Ovary (tissue), 9 donors: ENCODE data around the gene PSMD13. TPM values are rescaled to one million over a fixed set of nuclear protein-coding genes. Genes with fewer than 3 reads are reported as not detected.
A peak's percentile ranks its signal among the peaks of the same experiment; 100 is the strongest.

Source experiments
- DNase-seq, 5 donors: peaks; one replicate each; pipeline ENCODE4 v3.0.0-alpha.2; 2019 to 2020
- H3K27ac ChIP-seq, 2 donors: fragments of 200-600 bp; one replicate each; pipeline versions ENCODE4 v1.5.1 to v1.8.0; 2019 to 2022
- H3K27me3 ChIP-seq: fragments of 200-600 bp; one replicate; pipeline ENCODE4 v1.8.0; 2022
- H3K36me3 ChIP-seq: fragments of 200-600 bp; sonication (generic); one replicate; pipeline ENCODE4 v1.5.1; 2019
- H3K4me1 ChIP-seq: one replicate; pipeline ENCODE4 v1.8.1; 2013; ENCODE audit warnings: mild to moderate bottlenecking, moderate library complexity; ENCODE audit not compliant: insufficient read depth
- H3K4me3 ChIP-seq: fragments of 200-600 bp; sonication (generic); one replicate; pipeline ENCODE4 v1.5.1; 2017
- H3K9me3 ChIP-seq, 2 donors: fragments of 200-600 bp in 1 of 2; sonication (generic) in 1 of 2; one replicate each; pipeline versions ENCODE4 v1.5.1 to v1.8.1; 2013 to 2019; ENCODE audit warnings: mild to moderate bottlenecking in 1 of 2, moderate library complexity in 1 of 2
- CTCF ChIP-seq, 3 donors: fragments of 450-650 bp in 2 of 3; fragments of 200-600 bp in 1 of 3; IDR thresholded peaks; one replicate each; pipeline versions ENCODE4 v1.5.1 to v1.8.0; 2016 to 2022; ENCODE audit warnings: antibody characterized with exemption in 3 of 3, mild to moderate bottlenecking in 1 of 3
- EP300 ChIP-seq: sonication (generic); formaldehyde crosslinking; IDR thresholded peaks from one replicate; pipeline ENCODE4 v1.6.1; 2017; ENCODE audit warnings: antibody characterized with exemption
- POLR2A ChIP-seq: fragments of 450-650 bp; IDR thresholded peaks from one replicate; pipeline ENCODE4 v1.6.1; 2017; ENCODE audit warnings: antibody characterized with exemption, mild to moderate bottlenecking, moderate library complexity
- WGBS, 3 donors: extraction: QIAGEN DNeasy Blood & Tissue Kit in 1 of 3; methylation state at CpG; one replicate each; pipeline versions ENCODE4 v1.1.5 to v1.1.7; 2013 to 2017; 5-methylcytosine and 5-hydroxymethylcytosine counted together
- intact Hi-C, 4 donors: fragments of 100-400 bp; cut with DNase I; formaldehyde crosslinking; loops; one replicate each; pipeline versions ENCODE4 v1.11.0 to v1.15.1; 2022 to 2023
- polyA plus RNA-seq, 2 donors: library from polyadenylated mRNA; stranded (reverse); fragments of 200-250 nt in 1 of 2; fragments of 350-450 nt in 1 of 2; fragmentation: Illumina TruSeq in 1 of 2; extraction: RNeasy Lipid Tissue Mini Kit (QIAGEN cat#74804) in 1 of 2; gene quantifications; one replicate each; pipeline ENCODE4 v1.2.3, GENCODE V29; 2013 to 2014
- total RNA-seq, 7 donors: library from RNA; depleted of rRNA in 2 of 7; stranded (reverse); fragments of >200 nt in 2 of 7; fragmentation: NEBNext Ultra II Directional in 3 of 7; extraction: Animal tissue kit (Norgen Biotek cat#: 25700) in 3 of 7; gene quantifications; one replicate each; pipeline versions ENCODE4 v1.1.0 to v1.2.4, GENCODE V29; 2016 to 2023
- donor health status: DM: no; HTN: no; CAD: no; lungs with moderate emphysema.
- donor health status: DM: no; HTN: no; CAD: no.
- donor health status: Bipolar disorder and iron deficiency.
- donor health status: DM: yes; HTN: yes; CAD: no.
- donor health status: DM: no; HTN: no; CAD: no.
- donor health status: DM: yes; HTN: yes; CAD: no.

Gene PSMD13
- total and polyA plus RNA-seq, 9 donors = 66.2 to 88.9 (median 75.8) TPM

- Histone ChIP-seq H3K36me3 (no peaks in the 10 kb centered on the region), H3K4me3 (no peak overlapping the region), H3K27ac (no peak overlapping the region), H3K9me3 (no peaks in the 10 kb centered on the region), H3K27me3 (no peaks in the 10 kb centered on the region), H3K4me1 (peaks cover 19% of the 10 kb centered on the region)
- 76 to 83% (median 77%) methylated on average over 16 of the region's 16 CpGs for WGBS, 3 donors
- TF ChIP-seq POLR2A = no peak
- no peak for TF ChIP-seq EP300
- intact Hi-C loops = loop anchor here (2.0 to 10.0 kb wide), 4 partner anchors 31 to 307 kb away; partner anchors contain the start of genes B4GALNT4 (in 3 of the 4), IFITM2 (in 1 of the 4), PSMD13 (in 1 of the 4) and SIRT3 (in 1 of the 4)
- DNase-seq = peak in 2 of 5 donors; percentile 16 to 21
These were observed 31.4 kb upstream of the PSMD13 start for GRCh38 chr11:205221-206001.

GRCh38 chr11:206002-206384 lies 30.8 kb upstream of the PSMD13 start:
- Histone ChIP-seq H3K9me3 (no peaks in the 10 kb centered on the region), H3K4me3 (peak overlapping the region; percentile 78), H3K27me3 (no peaks in the 10 kb centered on the region), H3K27ac (no peak overlapping the region), H3K36me3 (no peaks in the 10 kb centered on the region), H3K4me1 (peaks cover 19% of the 10 kb centered on the region)
- 59 to 72% (median 66%) methylated on average over 7 of the region's 7 CpGs for WGBS, 3 donors
- TF ChIP-seq POLR2A (no peak), EP300 (no peak), CTCF (IDR thresholded peaks at IDR 0.05) (no peak)
- DNase-seq = peak in 2 of 5 donors; percentile 23 to 28
- intact Hi-C loops = loop anchor here (2.0 to 10.0 kb wide), 4 partner anchors 31 to 306 kb away; partner anchors contain the start of genes B4GALNT4 (in 3 of the 4), IFITM2 (in 1 of the 4), PSMD13 (in 1 of the 4) and SIRT3 (in 1 of the 4)

DNA sequence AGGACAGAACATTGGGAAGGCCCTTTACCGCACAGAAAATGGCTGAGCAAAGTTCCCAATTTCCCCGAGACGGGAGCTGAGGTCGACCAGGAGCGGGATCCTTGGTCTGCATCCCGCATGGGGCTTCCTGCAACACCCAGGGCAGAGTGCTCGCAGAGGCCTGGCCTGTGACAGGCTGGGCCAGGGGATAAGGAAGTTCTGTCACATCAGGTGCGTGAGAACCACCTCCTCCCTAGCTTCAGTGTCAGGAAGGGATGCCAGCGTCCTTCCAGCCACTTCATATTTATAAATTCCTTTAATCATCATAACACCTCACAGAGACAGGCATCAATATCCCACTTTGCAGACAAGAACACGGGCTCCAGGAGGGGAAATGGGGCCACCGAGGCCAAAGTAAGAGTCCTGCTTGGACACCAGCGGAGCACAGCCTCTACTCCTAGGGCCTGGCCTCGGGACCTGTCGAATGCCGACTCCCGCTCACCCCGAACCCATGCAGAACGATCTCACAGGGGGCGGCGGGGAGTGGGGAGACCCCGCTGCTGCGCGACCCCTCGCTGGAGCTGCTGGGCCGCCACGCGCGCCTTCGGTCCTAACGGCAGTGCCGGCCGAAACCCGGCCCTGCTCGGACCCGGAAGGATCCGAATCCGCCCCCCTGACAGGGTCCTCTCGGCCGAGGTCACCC lies 30.1 kb upstream of the PSMD13 start:
- Histone ChIP-seq H3K9me3 (no peaks in the 10 kb centered on the region), H3K4me1 (peaks cover 19% of the 10 kb centered on the region), H3K36me3 (no peaks in the 10 kb centered on the region), H3K27ac (peak overlapping the region; percentile 70 to 98), H3K27me3 (no peaks in the 10 kb centered on the region), H3K4me3 (peak overlapping the region; percentile 78)
- peak in 3 of 5 donors; percentile 33 to 44 (median 43) for DNase-seq
- WGBS, 3 donors = 1% methylated on average over 26 to 39 of the region's 39 CpGs
- intact Hi-C loops = loop anchor here (2.0 to 10.0 kb wide), 4 partner anchors 30 to 306 kb away; partner anchors contain the start of genes B4GALNT4 (in 3 of the 4), IFITM2 (in 1 of the 4), PSMD13 (in 1 of the 4) and SIRT3 (in 1 of the 4)
- TF ChIP-seq POLR2A (no peak), EP300 (no peak)

- H3K9me3 ChIP-seq = no peaks in the 10 kb centered on the region
- intact Hi-C loops = loop anchor here (2.0 to 10.0 kb wide), 4 partner anchors 29 to 305 kb away; partner anchors contain the start of genes B4GALNT4 (in 3 of the 4), IFITM2 (in 1 of the 4), PSMD13 (in 1 of the 4) and SIRT3 (in 1 of the 4)
- no peaks in the 10 kb centered on the region for H3K36me3 ChIP-seq
- no peaks in the 10 kb centered on the region for H3K27me3 ChIP-seq
- WGBS, 3 donors = 0 to 1% (median 0%) methylated on average over 44 to 63 of the region's 63 CpGs
- peak within 1 kb of the TSS; percentile 75 to 98 for H3K27ac ChIP-seq
- H3K4me1 ChIP-seq = peaks cover 19% of the 10 kb centered on the region
- DNase-seq = peak; percentile 95 to 98 (median 96)
- H3K4me3 ChIP-seq = peak within 1 kb of the TSS; percentile 78
- TF ChIP-seq EP300 (peak; percentile 21), CTCF (IDR thresholded peaks at IDR 0.05) (no peak), POLR2A (peak; percentile 91)
These were observed 29.4 kb upstream of the PSMD13 start, which contains the start of the genes BET1L and RIC8A for GRCh38 chr11:207208-207862. BET1L (minus strand) TSS chr11:207399; CDS start chr11:207321, 78 bp downstream. RIC8A (plus strand) TSS chr11:207708; CDS start chr11:208855, 1,147 bp downstream.
